Eye (tissue), 1 donor: ENCODE data around the gene LRRC37A2.
"Not testable (repeated sequence)": the region's sequence is repeated elsewhere in the genome, so short reads cannot be mapped to it uniquely, and the experiment has no call there.

Experiments used
- DNase-seq: peaks from one replicate; pipeline ENCODE4 v3.0.0-alpha.2; 2015

LRRC37A2 gene

GRCh38 chr17:46512168-46512567 is at the start of gene LRRC37A2:
Gene LRRC37A2 (plus strand): TSS chr17:46512468. CDS start chr17:46512713, 245 bp downstream.
- DNase-seq = not testable (repeated sequence)

- DNase-seq = not testable (repeated sequence)
Observed at GRCh38 chr17:46467618-46468017, 44.6 kb upstream of the LRRC37A2 start.

- DNase-seq = not testable (repeated sequence)
Observed at GRCh38 chr17:46474489-46474888, 37.8 kb upstream of the LRRC37A2 start.

- DNase-seq = not testable (repeated sequence)
Observed at GRCh38 chr17:46475583-46475982, 36.7 kb upstream of the LRRC37A2 start.

- not testable (repeated sequence) for DNase-seq
Observed at GRCh38 chr17:46478823-46479222, 33.4 kb upstream of the LRRC37A2 start.

- not testable (repeated sequence) for DNase-seq
Observed at GRCh38 chr17:46481310-46481709, 31.0 kb upstream of the LRRC37A2 start.

GRCh38 chr17:46492021-46492420 is 20.2 kb upstream of the LRRC37A2 start:
- DNase-seq = not testable (repeated sequence)

GRCh38 chr17:46499437-46500139 is 12.7 kb upstream of the LRRC37A2 start:
- DNase-seq = not testable (repeated sequence)

GRCh38 chr17:46505896-46506295 is 6.4 kb upstream of the LRRC37A2 start:
- DNase-seq = not testable (repeated sequence)

- DNase-seq = not testable (repeated sequence)
Observed at GRCh38 chr17:46534716-46535115, 22.4 kb downstream of the LRRC37A2 start.

- DNase-seq = not testable (repeated sequence)
Observed at GRCh38 chr17:46548607-46549006, 36.3 kb downstream of the LRRC37A2 start.

GRCh38 chr17:46559155-46559554 is 46.9 kb downstream of the LRRC37A2 start:
- not testable (repeated sequence) for DNase-seq

GRCh38 chr17:46560048-46560447 is 47.8 kb downstream of the LRRC37A2 start:
- DNase-seq = not testable (repeated sequence)

GRCh38 chr17:46566284-46566683 is 54.0 kb downstream of the LRRC37A2 start:
- DNase-seq = not testable (repeated sequence)

GRCh38 chr17:46566980-46567379 is 54.7 kb downstream of the LRRC37A2 start:
- not testable (repeated sequence) for DNase-seq

- not testable (repeated sequence) for DNase-seq
Observed at GRCh38 chr17:46571796-46572195, 59.5 kb downstream of the LRRC37A2 start.

- DNase-seq = not testable (repeated sequence)
Observed at GRCh38 chr17:46579083-46580075, 67.1 kb downstream of the LRRC37A2 start, which contains the start of gene ARL17A. Gene ARL17A (minus strand): TSS chr17:46579691. CDS start chr17:46576322, 3,369 bp downstream.

GRCh38 chr17:46580082-46580481 is 67.8 kb downstream of the LRRC37A2 start:
- DNase-seq = not testable (repeated sequence)

- DNase-seq = not testable (repeated sequence)
Observed at GRCh38 chr17:46585444-46585843, 73.2 kb downstream of the LRRC37A2 start.

- not testable (repeated sequence) for DNase-seq
Observed at GRCh38 chr17:46590157-46591146, 78.2 kb downstream of the LRRC37A2 start, which contains the start of gene NSF. Gene NSF (plus strand): TSS chr17:46590669. CDS start chr17:46590776, 107 bp downstream.

GRCh38 chr17:46591332-46591731 is 79.1 kb downstream of the LRRC37A2 start:
- DNase-seq = not testable (repeated sequence)
